ENCODE measurements around the gene OLFML3.
"Not testable (repeated sequence)": the region's sequence is repeated elsewhere in the genome, so short reads cannot be mapped to it uniquely, and the experiment has no call there.

Gene OLFML3, protein sequence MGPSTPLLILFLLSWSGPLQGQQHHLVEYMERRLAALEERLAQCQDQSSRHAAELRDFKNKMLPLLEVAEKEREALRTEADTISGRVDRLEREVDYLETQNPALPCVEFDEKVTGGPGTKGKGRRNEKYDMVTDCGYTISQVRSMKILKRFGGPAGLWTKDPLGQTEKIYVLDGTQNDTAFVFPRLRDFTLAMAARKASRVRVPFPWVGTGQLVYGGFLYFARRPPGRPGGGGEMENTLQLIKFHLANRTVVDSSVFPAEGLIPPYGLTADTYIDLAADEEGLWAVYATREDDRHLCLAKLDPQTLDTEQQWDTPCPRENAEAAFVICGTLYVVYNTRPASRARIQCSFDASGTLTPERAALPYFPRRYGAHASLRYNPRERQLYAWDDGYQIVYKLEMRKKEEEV
- total RNA-seq: 0.88 to 8.1 reads per million in 2 donors

- DNase-seq: peak in 2 of 5 experiments; percentile 17 to 59
Observed at GRCh38 chr1:113978863-113979702, at the start of gene OLFML3. Gene OLFML3 (plus strand): TSS chr1:113979474. CDS start chr1:113979517, 43 bp downstream.

DNA sequence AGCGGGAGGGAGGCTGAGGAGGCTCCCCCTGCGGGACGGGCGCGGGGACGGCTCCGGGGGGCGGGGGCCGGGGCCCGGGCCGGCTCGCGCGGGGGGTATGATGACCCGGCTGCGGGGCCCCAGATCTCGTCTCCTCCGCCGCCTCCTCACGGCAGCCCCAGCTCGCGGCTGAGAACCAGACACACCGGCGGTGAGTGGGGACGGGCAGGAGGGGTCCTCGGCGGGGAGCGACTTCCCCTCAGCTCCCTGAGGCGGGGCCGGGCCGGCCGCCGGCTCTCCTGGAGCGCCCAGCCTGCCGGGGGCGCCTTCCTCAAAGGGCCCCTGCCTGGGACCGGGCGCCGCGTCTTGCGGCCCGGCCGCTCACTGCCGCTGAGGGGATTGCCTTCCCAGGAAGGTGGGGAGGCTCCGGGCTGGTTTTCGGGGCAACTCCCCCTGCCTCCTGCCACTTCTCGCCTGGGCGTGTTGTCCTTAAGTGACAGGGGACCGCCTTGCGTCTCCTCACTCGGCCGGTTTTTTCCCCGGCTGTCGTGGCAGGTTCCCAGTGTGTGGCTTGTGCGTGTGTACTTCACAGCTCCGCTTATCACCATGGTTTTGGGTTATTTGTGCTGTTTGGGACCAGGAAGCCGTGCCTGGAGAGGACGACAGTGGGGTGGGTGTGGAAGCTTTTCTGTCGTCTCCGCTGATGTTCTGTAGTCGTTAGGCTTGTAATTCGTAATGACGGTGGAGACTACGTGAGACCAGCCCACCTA, 49.4 kb upstream of the OLFML3 start:
- DNase-seq: peak; percentile 37 to 89 (median 65)

- peak; percentile 26 to 90 (median 71) for DNase-seq
Observed at GRCh38 chr1:113930499-113931161, 48.6 kb upstream of the OLFML3 start.

DNA sequence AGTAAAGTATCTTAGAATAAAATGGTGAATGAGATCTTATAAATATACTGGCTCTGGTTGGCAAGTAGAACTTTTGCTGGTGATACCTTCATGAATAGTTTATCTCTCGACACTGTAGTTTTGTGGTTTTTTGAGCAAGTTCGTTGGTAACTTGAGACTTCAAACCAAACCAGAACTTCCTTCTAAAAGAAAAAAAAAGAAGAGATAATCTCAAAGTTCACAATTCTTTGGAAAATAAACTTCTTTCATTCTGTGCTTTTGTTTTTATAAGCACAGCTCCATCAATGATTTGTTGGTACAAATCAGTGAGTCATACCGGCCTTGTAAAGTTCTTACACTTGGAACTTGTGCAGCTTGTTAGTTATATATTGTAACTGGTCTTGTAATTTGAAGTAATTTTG, 47.8 kb upstream of the OLFML3 start:
- peak in 2 of 5 experiments; percentile 52 to 92 for DNase-seq

- no peak for DNase-seq
Observed at GRCh38 chr1:113934006-113934405, 45.3 kb upstream of the OLFML3 start.

DNA sequence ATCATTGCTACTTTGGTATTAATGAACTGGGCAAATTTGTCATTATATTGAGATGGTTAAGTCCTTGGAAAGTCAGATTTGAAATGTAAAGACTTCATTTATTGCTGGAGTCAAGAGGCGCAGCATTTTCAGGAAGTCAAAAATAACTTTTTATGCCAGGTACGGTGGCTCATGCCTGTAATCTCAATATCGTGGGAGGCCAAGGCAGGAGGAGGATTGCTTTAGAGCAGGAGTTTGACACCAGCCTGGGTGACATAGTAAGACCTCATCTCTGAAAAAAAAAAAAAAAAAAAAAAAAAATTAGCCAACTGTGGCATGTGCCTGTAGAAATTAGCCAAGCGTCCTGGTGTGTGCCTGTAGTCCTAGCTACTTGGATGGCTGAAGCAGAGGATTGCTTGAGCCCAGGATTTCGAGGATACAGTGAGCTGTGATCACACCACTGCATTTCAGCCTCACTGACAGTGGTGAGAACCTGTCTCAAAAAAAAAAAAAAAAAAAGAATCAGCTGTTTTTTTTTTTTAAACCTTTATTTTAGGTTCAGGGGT, 44.7 kb upstream of the OLFML3 start:
- DNase-seq: no peak

GRCh38 chr1:113935176-113935575, 44.1 kb upstream of the OLFML3 start:
- DNase-seq: no peak

DNA sequence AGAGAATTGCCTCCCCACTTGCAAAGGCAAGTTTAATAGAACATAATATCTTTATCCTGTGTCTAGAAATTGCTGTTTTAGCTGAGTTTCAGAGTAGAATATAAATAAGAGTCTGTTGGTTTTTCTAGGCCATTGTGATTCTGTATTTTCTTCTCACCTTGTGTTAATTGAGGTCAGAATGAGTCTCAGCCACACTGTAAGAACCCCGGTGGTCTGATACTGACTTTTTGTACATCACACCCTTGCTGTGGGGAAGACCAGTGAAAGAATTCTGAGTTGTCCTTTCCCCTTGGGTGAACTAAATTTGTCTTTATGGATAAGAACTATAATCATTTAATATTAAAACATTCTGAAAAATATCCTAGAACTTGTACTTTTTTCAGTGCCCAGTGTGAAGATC, 43.3 kb upstream of the OLFML3 start:
- peak in 2 of 5 experiments; percentile 35 to 62 for DNase-seq

- no peak for DNase-seq
Observed at GRCh38 chr1:113937146-113937545, 42.1 kb upstream of the OLFML3 start.

- no peak for DNase-seq
Observed at GRCh38 chr1:113938192-113938591, 41.1 kb upstream of the OLFML3 start.

DNA sequence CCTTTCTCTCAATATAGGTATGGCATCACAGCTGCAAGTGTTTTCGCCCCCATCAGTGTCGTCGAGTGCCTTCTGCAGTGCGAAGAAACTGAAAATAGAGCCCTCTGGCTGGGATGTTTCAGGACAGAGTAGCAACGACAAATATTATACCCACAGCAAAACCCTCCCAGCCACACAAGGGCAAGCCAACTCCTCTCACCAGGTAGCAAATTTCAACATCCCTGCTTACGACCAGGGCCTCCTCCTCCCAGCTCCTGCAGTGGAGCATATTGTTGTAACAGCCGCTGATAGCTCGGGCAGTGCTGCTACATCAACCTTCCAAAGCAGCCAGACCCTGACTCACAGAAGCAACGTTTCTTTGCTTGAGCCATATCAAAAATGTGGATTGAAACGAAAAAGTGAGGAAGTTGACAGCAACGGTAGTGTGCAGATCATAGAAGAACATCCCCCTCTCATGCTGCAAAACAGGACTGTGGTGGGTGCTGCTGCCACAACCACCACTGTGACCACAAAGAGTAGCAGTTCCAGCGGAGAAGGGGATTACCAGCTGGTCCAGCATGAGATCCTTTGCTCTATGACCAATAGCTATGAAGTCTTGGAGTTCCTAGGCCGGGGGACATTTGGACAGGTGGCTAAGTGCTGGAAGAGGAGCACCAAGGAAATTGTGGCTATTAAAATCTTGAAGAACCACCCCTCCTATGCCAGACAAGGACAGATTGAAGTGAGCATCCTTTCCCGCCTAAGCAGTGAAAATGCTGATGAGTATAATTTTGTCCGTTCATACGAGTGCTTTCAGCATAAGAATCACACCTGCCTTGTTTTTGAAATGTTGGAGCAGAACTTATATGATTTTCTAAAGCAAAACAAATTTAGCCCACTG, 38.7 kb upstream of the OLFML3 start:
- DNase-seq: peak in 3 of 5 experiments; percentile 18 to 77 (median 62)

DNA sequence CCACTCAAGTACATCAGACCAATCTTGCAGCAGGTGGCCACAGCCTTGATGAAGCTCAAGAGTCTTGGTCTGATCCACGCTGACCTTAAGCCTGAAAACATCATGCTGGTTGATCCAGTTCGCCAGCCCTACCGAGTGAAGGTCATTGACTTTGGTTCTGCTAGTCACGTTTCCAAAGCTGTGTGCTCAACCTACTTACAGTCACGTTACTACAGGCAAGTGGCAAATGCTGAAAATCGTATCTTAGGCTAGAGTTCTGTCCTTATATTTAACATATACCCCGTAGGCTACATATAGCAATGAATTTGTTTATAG, 38.1 kb upstream of the OLFML3 start:
- DNase-seq: no peak

DNA sequence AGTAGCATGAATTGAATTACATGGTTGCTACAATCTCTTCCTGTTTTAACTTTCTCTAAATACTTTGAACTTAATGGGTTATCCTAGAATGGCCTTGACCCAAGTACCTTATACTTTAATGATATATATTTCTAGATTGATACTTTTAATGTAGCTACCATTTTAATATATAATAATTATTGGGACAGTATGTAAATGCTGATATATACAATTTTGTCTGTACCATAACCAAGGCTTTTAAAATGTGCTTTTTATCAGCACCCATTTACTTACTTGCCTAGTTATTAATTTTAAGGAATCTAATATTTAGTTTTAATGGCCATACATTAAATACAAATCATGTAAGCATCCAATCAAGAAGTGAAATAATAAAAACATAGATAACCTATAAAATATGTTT, 36.7 kb upstream of the OLFML3 start:
- DNase-seq: no peak

DNA sequence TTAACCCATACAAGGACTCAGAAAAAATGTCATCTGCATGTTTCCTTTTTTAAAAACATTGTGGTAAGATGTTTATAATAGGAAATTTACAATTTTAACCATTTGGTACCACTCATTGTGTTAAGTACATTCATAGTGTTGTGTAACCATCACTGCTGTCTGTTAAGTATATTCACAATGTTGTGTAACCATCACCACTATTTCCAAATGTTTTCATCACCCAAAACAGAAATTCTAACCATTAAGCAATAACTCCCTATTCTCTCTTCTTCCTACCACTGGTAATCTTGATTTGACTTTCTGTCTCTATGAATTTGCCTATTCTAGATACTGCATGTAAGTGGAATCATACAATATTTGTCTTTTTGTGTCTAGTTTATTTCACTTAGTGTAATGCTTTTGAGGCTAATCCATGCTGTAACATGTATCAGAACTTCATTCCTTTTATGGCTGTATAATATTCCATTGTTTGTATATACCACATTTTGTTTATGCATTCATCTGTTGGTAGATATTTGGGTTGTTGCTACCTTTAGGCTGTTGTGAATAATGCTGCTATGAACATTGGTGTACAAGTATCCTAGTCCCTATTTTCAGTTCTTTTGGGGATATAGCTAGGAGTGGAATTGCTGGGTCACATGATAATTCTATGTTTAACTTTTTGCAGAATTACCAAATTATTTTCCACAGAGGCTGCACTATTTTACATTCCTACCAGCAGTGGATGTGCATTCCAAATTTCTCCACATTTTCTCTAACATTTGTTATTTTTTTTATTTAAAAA, 36.1 kb upstream of the OLFML3 start:
- no peak for DNase-seq

- DNase-seq: no peak
Observed at GRCh38 chr1:113945329-113945728, 33.9 kb upstream of the OLFML3 start.

GRCh38 chr1:113946112-113946511, 33.2 kb upstream of the OLFML3 start:
- peak in 1 of 5 experiments; percentile 38 for DNase-seq

DNA sequence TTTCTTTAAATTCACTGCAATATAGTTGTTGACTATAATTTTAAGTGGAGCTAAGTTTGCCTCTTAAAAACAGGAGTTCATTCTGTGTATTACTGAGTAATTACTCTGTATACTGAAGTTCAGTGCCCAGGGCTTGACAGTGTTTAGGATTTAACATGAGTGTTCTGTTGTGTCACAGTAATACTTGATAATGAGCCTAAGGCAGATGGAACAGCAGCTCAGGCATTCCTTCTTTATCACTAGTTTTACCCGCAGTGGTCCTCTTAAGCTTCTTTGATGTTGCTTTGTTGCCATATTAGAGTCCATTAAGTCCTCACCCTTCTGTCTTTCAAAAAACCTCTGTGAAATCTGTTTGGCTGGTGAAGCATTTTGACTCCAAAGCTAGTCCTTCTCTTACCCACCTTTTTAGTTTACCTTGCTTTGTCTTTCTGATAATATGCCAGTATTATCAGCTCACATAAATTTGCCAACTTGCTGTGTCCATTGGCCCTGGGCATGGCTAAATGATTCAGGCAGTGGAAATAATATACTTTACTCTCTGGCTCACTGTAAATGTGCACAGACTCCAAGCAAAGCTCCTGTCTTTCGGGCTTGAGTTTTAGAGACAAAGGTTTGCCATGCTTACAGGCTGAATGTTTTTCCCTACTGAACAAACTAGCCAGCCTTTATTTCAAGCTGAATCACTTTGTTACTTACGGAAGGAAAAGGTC, 32.4 kb upstream of the OLFML3 start:
- DNase-seq: no peak

DNA sequence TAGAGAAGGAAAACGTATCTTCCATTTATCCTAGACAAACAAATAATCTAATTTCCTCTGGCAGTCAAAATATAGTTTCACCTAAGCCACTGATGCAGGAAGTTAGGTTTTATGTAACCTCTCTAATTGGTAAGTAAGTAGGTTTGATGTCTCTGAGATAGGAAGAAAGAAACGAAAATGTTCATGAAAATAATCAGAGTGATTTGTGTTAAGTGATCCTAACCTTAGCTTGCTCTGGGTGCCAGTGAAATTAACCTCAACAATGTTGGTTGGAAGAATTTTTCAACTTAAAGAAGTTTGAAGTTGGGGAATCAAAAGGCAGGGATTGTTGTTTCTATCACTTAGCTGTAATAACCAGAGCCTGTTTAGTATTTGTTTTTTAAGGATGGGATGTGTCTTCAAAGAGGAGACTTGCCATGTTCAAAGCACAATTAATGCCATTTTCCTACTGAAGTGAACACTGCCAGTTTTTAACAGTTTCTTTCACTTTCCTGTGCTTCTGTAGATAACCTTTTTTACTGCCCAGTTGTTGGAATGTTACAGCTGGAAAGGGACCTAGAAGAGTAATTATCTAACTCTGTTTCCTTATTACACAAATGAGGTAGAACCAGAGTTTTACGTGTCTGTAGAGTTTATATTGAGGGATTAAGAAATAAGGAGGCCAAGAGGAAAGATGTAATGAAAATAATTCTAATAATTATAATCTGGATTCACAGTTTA, 31.7 kb upstream of the OLFML3 start:
- DNase-seq: peak in 1 of 5 experiments; percentile 61

DNA sequence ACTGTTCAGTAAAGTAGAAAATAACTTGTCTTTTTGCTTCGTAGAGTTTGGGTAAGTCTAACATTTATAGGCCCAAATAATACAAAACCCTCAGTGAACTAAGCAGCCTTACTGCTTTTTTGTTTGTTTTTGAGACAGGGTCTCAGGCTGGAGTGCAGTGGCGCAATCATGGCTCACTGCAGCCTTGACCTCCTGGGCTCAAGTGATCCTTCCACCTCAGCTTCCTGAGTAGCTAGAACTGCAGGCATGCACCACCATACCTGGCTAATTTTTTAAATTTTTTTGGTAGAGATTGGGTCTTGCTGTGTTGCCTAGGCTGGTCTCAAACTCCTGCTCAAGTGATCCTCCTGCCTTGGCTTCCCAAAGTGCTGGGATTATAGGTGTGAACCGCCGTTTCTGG, 31.1 kb upstream of the OLFML3 start:
- not testable (repeated sequence) for DNase-seq

All from T-helper 2 cell (primary cell).